Dermis blood vessel endothelial cell (primary cell): Measurements from ENCODE around the gene MORC3. TPM values are rescaled to one million over a fixed set of nuclear protein-coding genes. Genes with fewer than 3 reads are reported as not detected.
A peak's percentile ranks its signal among the peaks of the same experiment; 100 is the strongest.
"Not testable (repeated sequence)": the region's sequence is repeated elsewhere in the genome, so short reads cannot be mapped to it uniquely, and the experiment has no call there.

ENCODE experiments used
- DNase-seq: peaks from one replicate; pipeline ENCODE4 v3.0.0; 2010
- total RNA-seq: library from RNA; depleted of rRNA; stranded (reverse); fragments of >200 nt; gene quantifications from 2 replicates; pipeline ENCODE4 v1.2.3, GENCODE V29; 2014

Gene MORC3
- total RNA-seq, 1 donor from 2014 or later = 49.4 TPM

- no peak for DNase-seq
These were observed 66.1 kb downstream of the MORC3 start for GRCh38 chr21:36386031-36386642.

- DNase-seq = no peak
These were observed 68.1 kb downstream of the MORC3 start for GRCh38 chr21:36388096-36388495.

GRCh38 chr21:36388835-36389234 is 68.8 kb downstream of the MORC3 start:
- peak; percentile 10 for DNase-seq

GRCh38 chr21:36391649-36392048 is 71.7 kb downstream of the MORC3 start:
- DNase-seq = not testable (repeated sequence)

GRCh38 chr21:36395353-36396111 is 75.5 kb downstream of the MORC3 start:
- no peak for DNase-seq

- no peak for DNase-seq
These were observed 76.3 kb downstream of the MORC3 start for GRCh38 chr21:36396325-36396724.

GRCh38 chr21:36396971-36397370 is 77.0 kb downstream of the MORC3 start:
- no peak for DNase-seq

- DNase-seq = no peak
These were observed 77.6 kb downstream of the MORC3 start for GRCh38 chr21:36397606-36398005.

GRCh38 chr21:36399736-36400135 is 79.7 kb downstream of the MORC3 start:
- not testable (repeated sequence) for DNase-seq

- no peak for DNase-seq
These were observed 80.7 kb downstream of the MORC3 start for GRCh38 chr21:36400719-36401118.

- DNase-seq = no peak
These were observed 82.3 kb downstream of the MORC3 start for GRCh38 chr21:36402339-36402738.

GRCh38 chr21:36403713-36404112 is 83.7 kb downstream of the MORC3 start:
- DNase-seq = no peak

GRCh38 chr21:36408568-36408967 is 88.6 kb downstream of the MORC3 start:
- no peak for DNase-seq

- no peak for DNase-seq
These were observed 91.3 kb downstream of the MORC3 start for GRCh38 chr21:36411301-36411700.

- no peak for DNase-seq
These were observed 92.9 kb downstream of the MORC3 start for GRCh38 chr21:36412916-36413315.

GRCh38 chr21:36415375-36415774 is 95.4 kb downstream of the MORC3 start:
- DNase-seq = no peak

- no peak for DNase-seq
These were observed 99.2 kb downstream of the MORC3 start for GRCh38 chr21:36419241-36419640.

- DNase-seq = peak; percentile 97
These were observed 100.0 kb downstream of the MORC3 start for GRCh38 chr21:36419996-36420395.

GRCh38 chr21:36420571-36421339 is 100.8 kb downstream of the MORC3 start:
- no peak for DNase-seq

- DNase-seq = peak; percentile 93
These were observed 102.5 kb downstream of the MORC3 start for GRCh38 chr21:36422279-36423098.

- no peak for DNase-seq
These were observed 103.9 kb downstream of the MORC3 start for GRCh38 chr21:36423771-36424433.

- DNase-seq = no peak
These were observed 104.6 kb downstream of the MORC3 start for GRCh38 chr21:36424592-36424991.
